DMS114 treated with DMSO at 0.1 percent for 48 hours (cell line): ENCODE data around the gene NUPR1.
"Not testable (repeated sequence)": the region's sequence is repeated elsewhere in the genome, so short reads cannot be mapped to it uniquely, and the experiment has no call there.

Experiments
- DNase-seq: peaks from one replicate; lab custom pipeline; 2025; ENCODE audit not compliant: unreplicated experiment; lab: John Stamatoyannopoulos, UW

The NUPR1 gene

GRCh38 chr16:28527985-28528384, 10.8 kb downstream of the NUPR1 start:
- DNase-seq, result no peak

DNA sequence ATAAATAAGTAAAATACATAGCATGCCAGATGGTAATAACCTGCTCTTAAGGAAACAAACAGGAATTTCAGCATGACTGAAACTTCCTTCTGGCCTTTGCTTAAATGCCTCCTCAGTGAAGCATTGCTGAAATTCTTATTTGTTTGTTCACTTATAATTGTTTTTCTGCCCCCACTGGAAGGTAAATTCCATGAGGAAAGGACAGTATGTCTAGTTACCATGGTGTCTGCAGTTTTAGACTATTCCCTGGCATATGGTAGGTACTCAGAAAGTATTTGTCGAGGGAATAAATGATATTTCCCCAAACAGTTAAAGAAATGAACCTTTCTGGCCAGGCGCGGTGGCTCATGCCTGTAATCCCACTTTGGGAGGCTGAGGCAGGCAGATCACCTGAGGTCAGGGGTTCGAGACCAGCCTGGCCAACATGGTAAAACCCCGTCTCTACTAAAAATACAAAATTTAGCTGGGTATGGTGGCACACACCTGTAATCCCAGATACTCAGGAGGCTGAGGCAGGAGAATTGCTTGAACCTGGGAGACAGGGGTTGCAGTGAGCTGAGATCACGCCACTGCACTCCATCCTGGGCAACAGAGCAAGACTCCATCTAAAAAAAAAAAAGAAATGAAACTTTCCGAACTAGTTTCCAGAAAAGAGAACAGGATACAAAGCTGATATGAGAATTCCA, 11.5 kb downstream of the NUPR1 start:
- not testable (repeated sequence) for DNase-seq

GRCh38 chr16:28526201-28527099, 12.3 kb downstream of the NUPR1 start:
- DNase-seq, result no peak

DNA sequence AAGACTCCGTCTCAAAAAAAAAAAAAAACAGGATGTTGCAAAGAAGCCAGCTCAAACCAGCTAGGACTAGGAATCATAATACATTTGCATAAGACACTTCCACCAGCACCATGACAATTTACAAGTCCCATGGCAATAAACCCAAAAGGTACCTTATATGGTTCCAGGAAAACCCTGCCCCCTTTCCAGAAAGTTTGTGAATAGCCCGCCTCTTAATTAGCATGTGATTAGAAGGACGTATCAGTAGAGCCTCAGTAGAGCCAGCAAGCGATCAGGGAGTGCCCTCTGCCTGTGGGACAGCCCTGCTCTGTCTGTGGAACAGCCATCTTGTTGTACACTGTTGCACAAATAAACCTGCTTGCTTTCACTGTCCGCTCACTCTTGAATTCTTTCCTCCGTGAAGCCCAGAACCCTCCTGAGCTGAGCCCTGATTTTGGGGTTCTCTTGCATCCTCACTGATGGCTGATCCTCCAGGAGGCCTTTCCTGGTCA, 14.0 kb downstream of the NUPR1 start:
- DNase-seq, result no peak

DNA sequence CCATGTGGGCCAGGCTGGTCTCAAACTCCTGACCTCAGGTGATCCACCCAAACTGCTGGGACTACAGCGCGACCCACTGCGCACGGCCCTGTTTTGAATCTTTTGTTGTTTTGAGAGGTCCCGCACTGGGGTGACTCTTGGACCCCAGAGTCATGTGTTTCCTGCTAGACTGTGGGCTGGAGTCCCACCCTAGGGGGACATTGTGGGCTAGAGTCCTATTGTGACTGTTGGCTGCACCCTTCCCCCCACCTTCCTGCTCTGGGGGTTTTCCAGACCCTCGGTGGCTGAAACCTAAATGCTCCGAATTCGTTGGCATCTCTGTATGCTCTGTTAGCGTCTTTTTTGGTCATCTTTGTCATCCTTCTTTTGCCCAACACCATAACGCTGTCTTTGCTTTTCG, 16.0 kb downstream of the NUPR1 start:
- DNase-seq, result no peak

DNA sequence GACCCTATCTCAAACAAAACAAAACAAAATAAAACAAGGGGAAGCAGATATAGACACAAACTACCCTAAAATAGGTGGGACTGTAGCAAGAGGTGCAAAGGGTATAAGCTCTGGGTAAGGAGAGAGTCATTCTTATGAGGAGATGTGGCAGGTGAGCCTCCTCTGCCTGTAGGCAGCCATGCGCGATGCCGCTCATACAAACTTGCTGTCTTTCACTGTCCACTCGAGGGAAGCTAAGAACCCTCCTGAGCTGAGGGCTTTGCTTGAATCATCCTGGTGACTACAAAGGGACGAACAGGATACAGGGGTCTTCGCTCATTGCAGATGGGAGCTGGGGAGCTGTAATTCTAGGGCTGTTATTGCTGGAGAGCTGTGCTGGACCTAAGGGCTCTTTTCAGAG, 17.3 kb downstream of the NUPR1 start:
- no peak for DNase-seq

DNA sequence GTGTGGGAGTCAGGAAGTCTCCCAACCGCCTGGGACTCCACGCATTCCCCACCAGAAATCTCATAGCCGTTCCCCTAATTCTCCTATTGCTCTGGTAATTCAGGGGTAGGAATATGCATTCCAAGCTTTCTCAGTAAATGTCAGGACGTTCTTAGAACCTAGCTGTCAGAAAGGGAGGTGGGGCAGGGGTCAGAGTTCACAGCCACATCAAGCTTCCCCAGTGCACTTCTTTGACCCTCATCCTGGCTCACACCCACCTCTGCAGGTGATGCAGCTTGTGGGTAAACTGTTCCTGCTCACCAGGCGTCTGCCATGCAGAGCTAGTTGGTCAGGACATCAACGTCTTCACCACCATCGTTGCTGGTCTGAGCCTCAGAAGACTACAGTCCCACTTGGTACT, 18.1 kb downstream of the NUPR1 start:
- DNase-seq, result no peak

DNA sequence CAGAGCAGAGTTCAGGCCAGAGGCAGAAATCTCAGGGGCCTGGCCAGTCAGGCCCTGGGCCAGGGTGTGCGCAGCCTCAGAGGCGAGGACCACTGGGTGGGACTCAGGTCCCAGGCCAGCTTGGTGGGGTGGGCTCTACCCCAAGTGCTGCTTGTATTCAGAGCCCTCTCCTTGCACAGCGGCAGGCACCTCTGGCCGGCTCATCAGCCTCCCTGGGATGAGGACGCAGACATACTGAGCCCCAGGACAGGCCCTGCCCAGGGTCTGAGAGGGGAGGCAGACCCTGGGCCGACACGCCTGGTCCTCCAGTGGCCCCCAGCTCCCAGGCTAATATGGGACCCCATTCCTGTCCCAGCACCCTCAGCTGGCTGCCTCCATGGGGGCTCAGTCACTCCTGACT, 24.5 kb downstream of the NUPR1 start:
- DNase-seq, result no peak

GRCh38 chr16:28513484-28514181, 25.1 kb downstream of the NUPR1 start:
- DNase-seq, result no peak

DNA sequence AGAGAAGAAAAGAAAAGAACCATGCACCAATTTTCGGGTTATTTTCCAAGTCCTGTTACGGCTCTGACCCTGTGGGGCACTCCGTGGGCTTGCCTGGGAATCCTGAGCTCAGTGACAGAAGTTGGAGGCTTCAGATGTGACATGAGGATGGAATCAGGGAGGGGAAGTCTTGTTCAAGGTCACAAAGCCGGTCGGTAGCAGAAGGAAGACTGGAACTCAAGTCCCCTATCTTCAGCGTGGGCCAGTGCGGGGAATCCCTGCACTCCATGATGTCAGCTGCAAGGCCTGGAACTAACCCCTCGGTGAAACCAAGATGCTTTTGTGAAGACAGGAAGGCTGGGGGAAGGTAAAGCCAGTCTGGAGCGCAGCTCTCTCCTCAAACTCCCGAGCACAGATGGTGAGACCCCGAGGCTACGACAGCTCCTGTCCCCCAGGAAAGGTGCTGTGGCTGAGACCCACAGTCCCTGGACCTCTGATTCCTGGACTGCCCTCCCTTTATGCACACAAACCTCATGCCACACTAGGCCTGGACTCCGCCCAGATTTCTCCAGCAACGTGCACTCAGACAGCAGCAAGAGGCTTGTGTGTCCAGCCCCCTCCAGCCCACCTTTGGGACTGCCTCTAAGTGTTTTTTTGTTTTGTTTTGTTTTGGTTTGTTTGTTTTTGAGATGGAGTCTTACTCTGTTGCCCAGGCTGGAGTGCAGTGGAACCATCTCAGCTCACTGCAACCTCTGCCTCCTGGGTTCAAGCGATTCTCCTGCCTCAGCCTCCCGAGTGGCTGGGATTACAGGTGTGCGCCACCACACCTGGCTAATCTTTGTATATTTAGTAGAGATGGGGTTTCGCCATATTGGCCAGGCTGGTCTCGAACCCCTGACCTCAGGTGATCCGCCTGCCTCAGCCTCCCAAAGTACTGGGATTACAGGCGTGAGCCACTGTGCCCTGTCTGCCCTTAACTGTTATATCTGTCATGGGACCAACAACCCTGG, 26.7 kb downstream of the NUPR1 start:
- no peak for DNase-seq

DNA sequence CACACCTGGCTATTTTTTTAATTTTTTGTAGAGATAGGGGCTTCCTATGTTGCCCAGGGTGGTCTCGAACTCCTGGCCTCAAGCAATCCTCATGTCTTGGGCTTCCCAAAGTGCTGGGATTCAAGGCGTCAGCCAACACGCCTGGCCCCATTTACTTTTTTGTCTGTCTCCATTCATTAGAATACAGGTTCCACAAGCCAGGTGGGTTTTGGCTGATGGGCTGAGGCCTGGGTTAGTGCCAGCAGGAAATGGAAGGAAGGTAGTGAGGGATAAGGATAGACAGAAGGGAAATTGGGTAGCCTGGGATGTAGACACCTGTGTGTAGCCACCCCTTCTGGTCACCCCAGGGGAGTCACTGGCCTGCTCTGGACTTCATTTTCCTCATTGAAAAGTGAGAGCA, 27.7 kb downstream of the NUPR1 start:
- DNase-seq, result no peak

- no peak for DNase-seq
Measured at GRCh38 chr16:28505489-28506137, 33.2 kb downstream of the NUPR1 start.

GRCh38 chr16:28504707-28505404, 33.9 kb downstream of the NUPR1 start:
- no peak for DNase-seq

GRCh38 chr16:28503470-28504259, 35.1 kb downstream of the NUPR1 start:
- no peak for DNase-seq

- no peak for DNase-seq
Measured at GRCh38 chr16:28502290-28502689, 36.5 kb downstream of the NUPR1 start.

GRCh38 chr16:28501258-28502232, 37.2 kb downstream of the NUPR1 start:
- DNase-seq, result no peak

DNA sequence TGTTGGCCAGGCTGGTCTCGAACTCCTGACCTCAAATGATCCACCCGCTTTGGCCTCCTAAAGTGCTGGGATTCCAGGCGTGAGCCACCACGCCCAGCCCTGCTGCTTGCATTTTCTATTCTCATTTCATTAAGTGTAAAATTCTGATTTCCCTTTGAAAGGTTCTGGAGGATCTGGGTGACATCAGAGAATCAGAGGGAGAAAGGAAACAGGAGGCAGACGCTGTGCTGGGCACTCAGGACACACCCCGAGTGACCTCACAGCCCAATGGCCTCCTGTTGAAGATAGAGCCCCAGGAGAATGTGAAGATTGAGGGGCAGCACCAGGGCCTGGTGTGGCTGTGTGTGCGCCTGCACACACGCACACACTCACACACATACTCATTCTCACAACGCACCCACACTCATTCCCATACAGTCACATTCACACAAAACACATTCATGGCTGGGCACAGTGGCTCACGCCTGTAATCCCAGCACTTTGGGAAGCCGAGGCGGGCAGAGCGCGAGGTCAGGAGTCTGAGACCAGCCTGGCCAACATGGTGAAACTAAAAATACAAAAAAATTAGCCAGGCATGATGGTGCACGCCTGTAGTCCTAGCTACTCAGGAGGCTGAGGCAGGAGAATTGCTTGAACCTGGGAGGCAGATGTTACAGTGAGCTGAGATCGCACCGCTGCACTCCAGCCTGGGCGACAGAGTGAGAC, 38.1 kb downstream of the NUPR1 start:
- DNase-seq, result not testable (repeated sequence)
